ENCODE data around the gene ECPAS.

GRCh38 chr9:111399211-111399739 lies 84.9 kb downstream of the ECPAS start:
- TF ChIP-seq CTCF (IDR thresholded peaks at IDR 0.05), result no peak
- no peak for TF ChIP-seq POLR2A (IDR thresholded peaks at IDR 0.05)
